Hepatocyte (in vitro differentiated cells): ENCODE data around the gene SGCA.

Experiments used
- CTCF ChIP-seq: fragments of 200-600 bp; sonication (generic); IDR thresholded peaks from 2 replicates; pipeline ENCODE4 v1.5.1; 2016; ENCODE audit warnings: antibody characterized with exemption, mild to moderate bottlenecking; ENCODE audit not compliant: poor library complexity
- EZH2 ChIP-seq: fragments of 200-600 bp; sonication (generic); IDR thresholded peaks from 2 replicates; pipeline ENCODE4 v1.6.1; 2016; ENCODE audit warnings: antibody characterized with exemption, mild to moderate bottlenecking, borderline replicate concordance

- TF ChIP-seq EZH2 (no peak), CTCF (no peak)
Observed at GRCh38 chr17:50196036-50196435, 30.2 kb downstream of the SGCA start.
